ENCODE data around the gene BANK1. TPM values are rescaled to one million over a fixed set of nuclear protein-coding genes. Genes with fewer than 3 reads are reported as not detected.

The BANK1 gene
- total RNA-seq, result under 1 TPM; 0.46 to 0.60 TPM

GRCh38 chr4:101790521-101791181 lies at the start of gene BANK1:
BANK1 (plus strand) TSS chr4:101790730; CDS start chr4:101790881, 151 bp downstream.

All from activated naive CD4-positive, alpha-beta T cell treated with anti-CD3 and anti-CD28 coated beads, Interleukin-2, amount 10 ng/mL, durations not matched to agents 5 hours and 36 hours (primary cell).